GM12878 (cell line): ENCODE data around the gene MACROD2. TPM values are rescaled to one million over a fixed set of nuclear protein-coding genes. Genes with fewer than 3 reads are reported as not detected.

Source experiments
- ATAC-seq: fragments of 200-7000 bp; cut with Tn5 transposase; 3 replicates; pipeline ENCODE4 v1.9.1; 2020; ENCODE audit warnings: mild to moderate bottlenecking, moderate library complexity
- BruUV-seq: library from RNA; stranded (reverse); fragments of 400-500 nt; replicated peaks from 2 replicates; lab custom pipeline; 2021; lab: Mats Ljungman, UMichigan
- CTCF ChIA-PET: fragments of 300-600 bp; sonication (Branson Sonifier 250); formaldehyde crosslinking; extraction: SDS; loops from one replicate; lab custom pipeline; 2021; ENCODE audit warnings: inconsistent platforms; lab: Yijun Ruan, JAX
- POLR2A ChIA-PET: fragments of 350-600 bp; formaldehyde crosslinking; extraction: SDS; loops from one replicate; lab custom pipeline; 2021; ENCODE audit warnings: inconsistent platforms; lab: Charles Lee
- RAD21 ChIA-PET: fragments of 300-600 bp; sonication (Branson Sonifier 250); formaldehyde crosslinking; loops from one replicate; lab custom pipeline; 2023; ENCODE audit warnings: antibody characterized with exemption; ENCODE audit not compliant: unreplicated experiment; lab: Charles Lee
- SMC1A ChIA-PET: fragments of 300-600 bp; sonication (Branson Sonifier 250); formaldehyde crosslinking; loops from one replicate; lab custom pipeline; 2023; ENCODE audit not compliant: unreplicated experiment, uncharacterized antibody; lab: Charles Lee
- DNase-seq: peaks from one replicate; pipeline ENCODE4 v3.0.0-alpha.2; 2011; ENCODE audit warnings: low read depth, low spot score
- FAIRE-seq: peaks from 3 replicates; lab custom pipeline; 2011; peaks lifted over from hg19 to GRCh38; lab: Jason Lieb, UNC
- H2AFZ ChIP-seq: 2 replicates; pipeline ENCODE4 v1.6.0; 2011; ENCODE audit warnings: low read depth, low read length, control low read depth; ENCODE audit not compliant: control insufficient read depth
- H3K27ac ChIP-seq: 2 replicates; pipeline ENCODE4 v1.5.1; 2011; ENCODE audit warnings: control low read depth; ENCODE audit not compliant: control insufficient read depth, insufficient read depth
- H3K27me3 ChIP-seq, 2 experiments: replicated peaks in 1 of 2; 2 replicates each; pipeline versions ENCODE4 v1.6.0 to v1.6.1; 2011; ENCODE audit warnings: low read length in 1 of 2; ENCODE audit not compliant: control insufficient read depth in 2 of 2, insufficient read depth in 2 of 2
- H3K36me3 ChIP-seq, 2 experiments: 2 replicates each; pipeline ENCODE4 v1.5.1; 2011; ENCODE audit warnings: low read length in 1 of 2; ENCODE audit not compliant: control insufficient read depth in 2 of 2, insufficient read depth in 2 of 2
- H3K4me1 ChIP-seq: 2 replicates; pipeline ENCODE4 v1.6.1; 2011; ENCODE audit warnings: mild to moderate bottlenecking, low read length, moderate library complexity, mixed read lengths; ENCODE audit not compliant: control insufficient read depth, insufficient read depth
- H3K4me2 ChIP-seq: 2 replicates; pipeline ENCODE4 v1.6.0; 2011; ENCODE audit warnings: control low read depth; ENCODE audit not compliant: control insufficient read depth, insufficient read depth
- H3K4me3 ChIP-seq: fragments of 200-600 bp; sonication (generic); 2 replicates; pipeline ENCODE4 v1.5.1; 2016
- H3K79me2 ChIP-seq: 2 replicates; pipeline ENCODE4 v1.6.0; 2011; ENCODE audit warnings: low read length; ENCODE audit not compliant: control insufficient read depth, insufficient read depth
- H3K9ac ChIP-seq: 2 replicates; pipeline ENCODE4 v1.8.0; 2011; ENCODE audit warnings: low read length, control low read depth, mixed read lengths; ENCODE audit not compliant: control insufficient read depth, insufficient read depth
- H3K9me3 ChIP-seq: replicated peaks from 3 replicates; pipeline ENCODE4 v1.5.1; 2011; ENCODE audit warnings: mild to moderate bottlenecking, low read length; ENCODE audit not compliant: control insufficient read depth, insufficient read depth
- H4K20me1 ChIP-seq: 2 replicates; pipeline ENCODE4 v1.6.0; 2011; ENCODE audit not compliant: control insufficient read depth, insufficient read depth
- ATF3 ChIP-seq: IDR thresholded peaks from 2 replicates; pipeline ENCODE4 v1.6.1; 2011; ENCODE audit warnings: low read depth, mild to moderate bottlenecking, low read length, moderate library complexity, borderline replicate concordance; ENCODE audit errors: extremely low read depth
- BACH1 ChIP-seq: fragments of 450-650 bp; IDR thresholded peaks from 2 replicates; pipeline ENCODE4 v1.6.1; 2017; ENCODE audit warnings: mild to moderate bottlenecking, borderline replicate concordance
- CHD4 ChIP-seq: fragments of 200-600 bp; sonication (generic); IDR thresholded peaks from 2 replicates; pipeline ENCODE4 v1.6.1; 2016; ENCODE audit warnings: mild to moderate bottlenecking
- CREM ChIP-seq: IDR thresholded peaks from 2 replicates; pipeline ENCODE4 v1.6.1; 2014; ENCODE audit warnings: antibody characterized with exemption, low read depth
- EGR1 ChIP-seq, 2 experiments: IDR thresholded peaks; 1 replicate in 1 of 2; 2 replicates in 1 of 2; pipeline ENCODE4 v1.6.1; 2011 to 2012; ENCODE audit warnings: low read depth in 2 of 2, low read length in 2 of 2, borderline replicate concordance in 1 of 2, mild to moderate bottlenecking in 1 of 2, moderate library complexity in 1 of 2
- PBX3 ChIP-seq: IDR thresholded peaks from 2 replicates; pipeline ENCODE4 v1.6.1; 2011; ENCODE audit warnings: mild to moderate bottlenecking, low read depth, low read length, moderate library complexity; ENCODE audit not compliant: insufficient replicate concordance
- PML ChIP-seq: IDR thresholded peaks from 2 replicates; pipeline ENCODE4 v1.6.1; 2012; ENCODE audit warnings: low read length, inconsistent platforms
- POLR2AphosphoS5 ChIP-seq: IDR thresholded peaks from 2 replicates; pipeline ENCODE4 v1.6.1; 2011; ENCODE audit warnings: mild to moderate bottlenecking, low read length, inconsistent platforms
- SREBF2 ChIP-seq: IDR thresholded peaks from 2 replicates; pipeline ENCODE4 v1.6.1; 2012; ENCODE audit warnings: mild to moderate bottlenecking, low read length
- STAT3 ChIP-seq: IDR thresholded peaks from 2 replicates; pipeline ENCODE4 v1.6.1; 2011; ENCODE audit warnings: low read depth, low read length, improper control_type of control experiment
- WGBS: methylation state at CpG from one replicate; pipeline ENCODE4 v1.1.6; 2016; ENCODE audit warnings: low lambda C conversion rate; ENCODE audit not compliant: insufficient replicate concordance, insufficient coverage; ENCODE audit errors: missing lambda C conversion rate; 5-methylcytosine and 5-hydroxymethylcytosine counted together
- in situ Hi-C: fragments of 300-500 bp; cut with MboI; formaldehyde crosslinking; loops from 9 replicates; pipeline ENCODE4 v1.14.3; 2018; ENCODE audit warnings: mixed read lengths
- intact Hi-C: fragments of 100-400 bp; cut with micrococcal nuclease; formaldehyde crosslinking; loops from one replicate; pipeline ENCODE4 v1.14.2; 2022; ENCODE audit not compliant: unreplicated experiment
- polyA plus RNA-seq, 11 experiments: library from polyadenylated mRNA; depleted of rRNA in 4 of 11; unstranded in 6 of 11; stranded (reverse) in 5 of 11; fragments of >200 nt; fragmentation: Nextera tagmentation in 4 of 11; fragmentation: Illumina TruSeq in 1 of 11; extraction: Ambion mirVana in 4 of 11; extraction: Trizol in 1 of 11; gene quantifications; 1 replicate in 1 of 11; 2 replicates in 10 of 11; pipeline versions ENCODE4 v1.2.1 to v1.2.3, GENCODE V29; 2011 to 2016; ENCODE audit warnings: inconsistent platforms in 2 of 11, missing spikeins in 2 of 11, low read depth in 1 of 11
- total RNA-seq, 4 experiments: library from RNA; depleted of rRNA in 3 of 4; stranded (reverse); fragments of >200 nt in 3 of 4; fragmentation: Illumina TruSeq in 1 of 4; extraction: Trizol in 1 of 4; gene quantifications; 2 replicates each; pipeline versions ENCODE4 v1.2.1 to v1.2.3, GENCODE V29; 2013 to 2021
- TF ChIP-seq, protein P1 (sequence below): fragments of 150-350 bp; IDR thresholded peaks from 2 replicates; pipeline ENCODE4 v1.6.1; 2016; ENCODE audit warnings: low read depth, low read length
- TF ChIP-seq, protein P2 (sequence below): fragments of 450-650 bp; IDR thresholded peaks from 2 replicates; pipeline ENCODE4 v1.6.1; 2016; ENCODE audit warnings: mild to moderate bottlenecking

The MACROD2 gene
- total and polyA plus RNA-seq, 10 of the 15 experiments (the other 5 are each of a cell fraction or from before 2014, with no cell fraction given), result 1.1 to 21.5 (median 2.2) TPM

GRCh38 chr20:15419856-15420255 lies 1424.5 kb downstream of the MACROD2 start:
- SMC1A ChIA-PET, result no interaction called here
- TF ChIP-seq ATF3, result no peak
- TF ChIP-seq POLR2AphosphoS5, result no peak
- no peak for TF ChIP-seq PBX3
- TF ChIP-seq STAT3, result no peak
- TF ChIP-seq, all 136 proteins: peak for 0
- Histone ChIP-seq H3K4me3 (no peak overlapping the region), H3K4me2 (no peak overlapping the region), H3K4me1 (no peaks in the 10 kb centered on the region), H4K20me1 (no peaks in the 10 kb centered on the region), H3K27ac (no peak overlapping the region), H3K9ac (no peak overlapping the region), H3K9me3 (no peaks in the 10 kb centered on the region), H2AFZ (no peak overlapping the region), H3K79me2 (no peaks in the 10 kb centered on the region), H3K27me3 (no peaks in the 10 kb centered on the region), H3K36me3 (no peaks in the 10 kb centered on the region)
- ChIA-PET CTCF (no interaction called here), RAD21 (no interaction called here), POLR2A (no interaction called here)
- ATAC-seq (no peak), FAIRE-seq (no peak), DNase-seq (no peak)
- BruUV-seq, result no TSS peak
- 55% methylated on average over 2 of the region's 2 CpGs for WGBS
- in situ Hi-C loops (no loop called here), intact Hi-C loops (no loop called here)

- SMC1A ChIA-PET, result no interaction called here
- CTCF ChIA-PET, result interaction anchor here (0.6 kb wide), 1 partner anchor 1251 kb away, joined by 3 read pairs; no protein-coding TSS in a partner anchor
- no peaks in the 10 kb centered on the region for H3K79me2 ChIP-seq
- no peaks in the 10 kb centered on the region for H3K27me3 ChIP-seq
- no peak overlapping the region for H2AFZ ChIP-seq
- POLR2A ChIA-PET, result no interaction called here
- H3K4me1 ChIP-seq, result no peaks in the 10 kb centered on the region
- H3K36me3 ChIP-seq, result no peaks in the 10 kb centered on the region
- in situ Hi-C loops, result no loop called here
- BruUV-seq, result no TSS peak
- RAD21 ChIA-PET, result no interaction called here
- 7% methylated on average over 2 of the region's 2 CpGs for WGBS
- no peak for DNase-seq
- no peak overlapping the region for H3K27ac ChIP-seq
- FAIRE-seq, result no peak
- H3K4me2 ChIP-seq, result no peak overlapping the region
- H3K4me3 ChIP-seq, result no peak overlapping the region
- H4K20me1 ChIP-seq, result no peaks in the 10 kb centered on the region
- ATAC-seq, result no peak
- intact Hi-C loops, result no loop called here
- H3K9ac ChIP-seq, result no peak overlapping the region
- H3K9me3 ChIP-seq, result no peaks in the 10 kb centered on the region
- TF ChIP-seq EGR1 (IDR thresholded peaks at IDR 0.05; ENCODE audit: borderline replicate concordance in 1 of 2, low read depth in 2 of 2, low read length in 2 of 2) (no peak), CREM (no peak), BACH1 (no peak), SREBF2 (no peak), CHD4 (no peak), PML (no peak)
- TF ChIP-seq, protein P1, sequence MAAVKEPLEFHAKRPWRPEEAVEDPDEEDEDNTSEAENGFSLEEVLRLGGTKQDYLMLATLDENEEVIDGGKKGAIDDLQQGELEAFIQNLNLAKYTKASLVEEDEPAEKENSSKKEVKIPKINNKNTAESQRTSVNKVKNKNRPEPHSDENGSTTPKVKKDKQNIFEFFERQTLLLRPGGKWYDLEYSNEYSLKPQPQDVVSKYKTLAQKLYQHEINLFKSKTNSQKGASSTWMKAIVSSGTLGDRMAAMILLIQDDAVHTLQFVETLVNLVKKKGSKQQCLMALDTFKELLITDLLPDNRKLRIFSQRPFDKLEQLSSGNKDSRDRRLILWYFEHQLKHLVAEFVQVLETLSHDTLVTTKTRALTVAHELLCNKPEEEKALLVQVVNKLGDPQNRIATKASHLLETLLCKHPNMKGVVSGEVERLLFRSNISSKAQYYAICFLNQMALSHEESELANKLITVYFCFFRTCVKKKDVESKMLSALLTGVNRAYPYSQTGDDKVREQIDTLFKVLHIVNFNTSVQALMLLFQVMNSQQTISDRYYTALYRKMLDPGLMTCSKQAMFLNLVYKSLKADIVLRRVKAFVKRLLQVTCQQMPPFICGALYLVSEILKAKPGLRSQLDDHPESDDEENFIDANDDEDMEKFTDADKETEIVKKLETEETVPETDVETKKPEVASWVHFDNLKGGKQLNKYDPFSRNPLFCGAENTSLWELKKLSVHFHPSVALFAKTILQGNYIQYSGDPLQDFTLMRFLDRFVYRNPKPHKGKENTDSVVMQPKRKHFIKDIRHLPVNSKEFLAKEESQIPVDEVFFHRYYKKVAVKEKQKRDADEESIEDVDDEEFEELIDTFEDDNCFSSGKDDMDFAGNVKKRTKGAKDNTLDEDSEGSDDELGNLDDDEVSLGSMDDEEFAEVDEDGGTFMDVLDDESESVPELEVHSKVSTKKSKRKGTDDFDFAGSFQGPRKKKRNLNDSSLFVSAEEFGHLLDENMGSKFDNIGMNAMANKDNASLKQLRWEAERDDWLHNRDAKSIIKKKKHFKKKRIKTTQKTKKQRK, result no peak
- TF ChIP-seq, protein P2, sequence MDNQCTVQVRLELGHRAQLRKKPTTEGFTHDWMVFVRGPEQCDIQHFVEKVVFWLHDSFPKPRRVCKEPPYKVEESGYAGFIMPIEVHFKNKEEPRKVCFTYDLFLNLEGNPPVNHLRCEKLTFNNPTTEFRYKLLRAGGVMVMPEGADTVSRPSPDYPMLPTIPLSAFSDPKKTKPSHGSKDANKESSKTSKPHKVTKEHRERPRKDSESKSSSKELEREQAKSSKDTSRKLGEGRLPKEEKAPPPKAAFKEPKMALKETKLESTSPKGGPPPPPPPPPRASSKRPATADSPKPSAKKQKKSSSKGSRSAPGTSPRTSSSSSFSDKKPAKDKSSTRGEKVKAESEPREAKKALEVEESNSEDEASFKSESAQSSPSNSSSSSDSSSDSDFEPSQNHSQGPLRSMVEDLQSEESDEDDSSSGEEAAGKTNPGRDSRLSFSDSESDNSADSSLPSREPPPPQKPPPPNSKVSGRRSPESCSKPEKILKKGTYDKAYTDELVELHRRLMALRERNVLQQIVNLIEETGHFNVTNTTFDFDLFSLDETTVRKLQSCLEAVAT, result no peak
These were observed 1427.7 kb downstream of the MACROD2 start for GRCh38 chr20:15422966-15423365.
